Muscle of leg (tissue), 11 donors: Measurements from ENCODE around the gene NOX3. TPM values are rescaled to one million over a fixed set of nuclear protein-coding genes. Genes with fewer than 3 reads are reported as not detected.
A peak's percentile ranks its signal among the peaks of the same experiment; 100 is the strongest.

Experiments
- DNase-seq: peaks from one replicate; pipeline ENCODE4 v3.0.0; 2013
- H3K27ac ChIP-seq: one replicate; pipeline ENCODE4 v1.5.1; 2013; ENCODE audit warnings: mild to moderate bottlenecking, low read length, control low read depth
- H3K27me3 ChIP-seq: one replicate; pipeline ENCODE4 v1.6.1; 2013; ENCODE audit warnings: low read length; ENCODE audit not compliant: control insufficient read depth, insufficient read depth
- H3K36me3 ChIP-seq: one replicate; pipeline ENCODE4 v1.6.1; 2013; ENCODE audit warnings: low read length; ENCODE audit not compliant: control insufficient read depth, insufficient read depth
- H3K4me1 ChIP-seq: one replicate; pipeline ENCODE4 v1.6.1; 2013; ENCODE audit warnings: low read length; ENCODE audit not compliant: control insufficient read depth, insufficient read depth
- H3K4me3 ChIP-seq: one replicate; pipeline ENCODE4 v1.5.1; 2013; ENCODE audit warnings: low read length, control low read depth
- H3K9me3 ChIP-seq: replicated peaks from 2 replicates; pipeline ENCODE4 v1.6.1; 2013; ENCODE audit warnings: low read depth, low read length; ENCODE audit not compliant: control insufficient read depth
- WGBS: methylation state at CpG from one replicate; pipeline ENCODE4 v1.1.5; 2013; ENCODE audit warnings: missing lambda C conversion rate; ENCODE audit not compliant: insufficient coverage; 5-methylcytosine and 5-hydroxymethylcytosine counted together
- polyA plus RNA-seq, 8 donors: library from polyadenylated mRNA; unstranded; fragments of 120-200 nt; gene quantifications; one replicate each; pipeline versions ENCODE4 v1.2.1 to v1.2.3, GENCODE V29; 2013; ENCODE audit warnings: inconsistent platforms in 1 of 8, low replicate concordance in 1 of 8; ENCODE audit not compliant: insufficient read length in 8 of 8, insufficient read depth in 1 of 8
- total RNA-seq: library from RNA; stranded (reverse); fragments of 120-200 nt; gene quantifications from one replicate; pipeline ENCODE4 v1.2.4, GENCODE V29; 2013

NOX3 gene
- total and polyA plus RNA-seq, 9 donors = not detected

DNA sequence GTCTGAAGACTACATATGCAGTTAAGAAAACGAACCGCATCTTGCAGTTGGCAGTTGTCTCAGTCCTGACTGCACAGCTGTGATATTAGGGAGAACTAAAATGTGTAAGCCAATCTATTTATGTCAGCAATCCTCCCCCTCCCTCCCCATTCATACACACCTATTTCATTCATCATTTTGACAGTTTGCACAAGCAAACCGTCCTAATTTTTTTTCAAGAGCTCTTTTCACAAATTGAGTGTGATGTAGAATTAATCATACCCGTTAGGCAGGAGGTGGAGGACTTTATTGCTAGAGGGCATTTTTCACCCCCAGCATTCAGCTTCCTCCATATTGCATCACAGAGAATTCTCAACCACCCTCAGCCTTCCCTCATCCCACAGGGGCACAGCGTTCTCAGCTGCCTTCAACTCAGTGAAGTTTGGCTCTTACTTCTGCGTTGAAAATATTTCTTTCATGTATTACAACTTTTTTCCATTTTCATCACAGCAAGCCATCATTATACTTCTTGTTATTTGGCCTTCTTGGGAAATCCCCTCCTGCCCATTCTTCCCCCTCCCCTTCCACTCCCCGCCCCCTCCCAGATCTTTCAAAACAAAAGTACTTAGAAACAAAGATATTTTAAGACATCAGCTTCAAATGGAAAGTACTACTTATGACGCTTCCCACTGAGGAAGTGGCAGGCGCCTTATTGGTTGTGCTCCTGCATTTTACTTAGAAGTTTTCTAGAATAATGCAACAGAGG, 37.5 kb downstream of the NOX3 start:
- DNase-seq = peak; percentile 66

DNA sequence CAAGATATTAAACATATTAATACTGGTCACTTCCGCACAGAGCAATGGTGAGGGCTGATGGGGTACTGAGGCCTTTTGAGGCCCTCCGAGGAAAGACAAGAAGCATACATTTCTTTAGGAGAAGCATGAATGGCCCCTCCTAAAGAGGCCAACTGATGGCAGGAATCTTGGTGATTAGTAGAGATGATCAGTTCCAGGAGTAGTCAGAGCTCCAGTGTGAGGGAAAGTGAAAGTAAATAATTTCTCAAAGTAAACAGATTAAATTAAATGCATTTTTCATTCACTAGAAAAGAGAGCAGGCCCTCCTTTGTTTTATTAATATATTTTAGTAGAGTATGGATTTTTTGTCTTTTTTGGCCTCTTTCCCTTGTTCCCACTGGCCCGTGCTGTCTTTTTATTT, 38.2 kb downstream of the NOX3 start:
- H3K4me3 ChIP-seq = no peak overlapping the region
- no peaks in the 10 kb centered on the region for H3K27me3 ChIP-seq
- H3K4me1 ChIP-seq = peaks cover 6% of the 10 kb centered on the region
- H3K9me3 ChIP-seq = no peaks in the 10 kb centered on the region
- H3K36me3 ChIP-seq = no peaks in the 10 kb centered on the region
- no peak for DNase-seq
- H3K27ac ChIP-seq = no peak overlapping the region
- 86% methylated on average over 1 of the region's 3 CpGs for WGBS

More for the DNA sequence above, 37.5 kb downstream of the NOX3 start:
- H3K4me1 ChIP-seq = peaks cover 6% of the 10 kb centered on the region
- no peaks in the 10 kb centered on the region for H3K27me3 ChIP-seq
- peak overlapping the region; percentile 65 for H3K27ac ChIP-seq
- 37% methylated on average over 2 of the region's 9 CpGs for WGBS
- H3K4me3 ChIP-seq = no peak overlapping the region
- H3K9me3 ChIP-seq = no peaks in the 10 kb centered on the region
- no peaks in the 10 kb centered on the region for H3K36me3 ChIP-seq

DNA sequence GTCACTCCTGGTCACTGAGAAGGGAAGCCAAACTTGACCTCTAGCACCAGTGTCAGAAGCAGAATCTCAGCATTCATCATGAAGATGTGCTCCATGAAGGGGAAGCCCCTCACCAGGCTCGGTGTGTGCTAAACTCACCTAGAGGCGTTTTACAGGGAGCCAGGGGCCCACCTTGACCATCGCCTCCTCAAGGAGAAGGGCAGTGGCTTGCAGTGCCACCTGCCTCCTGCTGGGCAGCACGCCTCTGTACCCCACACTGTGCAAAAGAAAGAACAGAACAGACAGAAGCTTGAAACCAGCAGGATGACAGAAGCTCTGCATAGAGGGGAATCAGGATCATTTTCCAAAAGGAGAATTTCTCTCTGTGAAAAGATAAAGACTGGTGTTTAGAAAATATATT, 39.7 kb downstream of the NOX3 start:
- Histone ChIP-seq H3K4me1 (peaks cover 6% of the 10 kb centered on the region), H3K27me3 (no peaks in the 10 kb centered on the region), H3K27ac (no peak overlapping the region), H3K36me3 (no peaks in the 10 kb centered on the region), H3K4me3 (no peak overlapping the region), H3K9me3 (no peaks in the 10 kb centered on the region)
- no peak for DNase-seq
- 84% methylated on average over 3 of the region's 4 CpGs for WGBS

DNA sequence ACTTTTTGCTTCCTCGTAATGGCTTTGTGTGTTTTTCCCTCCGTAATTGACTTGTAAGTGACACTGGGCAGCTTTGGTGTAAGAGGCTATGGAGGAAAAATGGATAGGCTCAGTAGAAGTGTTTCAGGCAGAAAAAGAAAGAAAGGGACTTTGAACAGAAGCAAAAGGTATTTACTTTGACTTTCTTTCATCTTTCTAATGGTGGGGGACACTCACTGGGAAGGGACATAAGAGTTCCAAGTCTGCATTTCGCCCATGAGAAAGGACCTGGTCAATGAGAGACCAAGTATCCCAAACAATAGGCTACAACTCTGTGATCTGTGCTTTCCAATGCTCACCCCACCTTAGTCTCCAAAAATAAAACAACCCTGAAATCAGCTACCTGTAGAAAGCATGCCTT, 41.6 kb downstream of the NOX3 start:
- Histone ChIP-seq H3K4me3 (no peak overlapping the region), H3K27me3 (no peaks in the 10 kb centered on the region), H3K4me1 (peaks cover 6% of the 10 kb centered on the region), H3K9me3 (no peaks in the 10 kb centered on the region), H3K36me3 (no peaks in the 10 kb centered on the region), H3K27ac (no peak overlapping the region)
- no peak for DNase-seq
- 50% methylated on average over 2 of the region's 3 CpGs for WGBS

DNA sequence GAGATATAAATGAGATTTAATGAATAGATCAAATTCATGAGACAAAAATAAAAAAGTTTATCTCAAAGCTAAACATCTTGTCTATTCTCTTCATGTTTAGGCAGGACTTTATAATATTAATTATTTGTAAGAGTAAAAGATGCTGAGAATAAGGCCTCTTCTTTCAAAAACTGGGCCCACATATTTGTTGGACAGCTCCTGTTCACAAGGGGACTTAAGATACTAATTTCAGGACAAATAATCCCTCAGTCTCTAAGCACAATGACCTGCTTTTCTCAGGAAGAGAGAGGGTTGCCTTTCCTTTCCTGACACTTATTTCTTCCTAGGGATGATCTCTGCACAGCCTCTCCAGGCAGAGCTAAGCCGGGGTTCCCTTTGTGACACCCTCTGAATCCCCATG, 43.3 kb downstream of the NOX3 start:
- no peaks in the 10 kb centered on the region for H3K9me3 ChIP-seq
- H3K27ac ChIP-seq = no peak overlapping the region
- no peak overlapping the region for H3K4me3 ChIP-seq
- no peaks in the 10 kb centered on the region for H3K4me1 ChIP-seq
- H3K27me3 ChIP-seq = no peaks in the 10 kb centered on the region
- no peaks in the 10 kb centered on the region for H3K36me3 ChIP-seq
- peak; percentile 16 for DNase-seq
- WGBS = no CpG with 5 or more reads among the region's 1 CpG

DNA sequence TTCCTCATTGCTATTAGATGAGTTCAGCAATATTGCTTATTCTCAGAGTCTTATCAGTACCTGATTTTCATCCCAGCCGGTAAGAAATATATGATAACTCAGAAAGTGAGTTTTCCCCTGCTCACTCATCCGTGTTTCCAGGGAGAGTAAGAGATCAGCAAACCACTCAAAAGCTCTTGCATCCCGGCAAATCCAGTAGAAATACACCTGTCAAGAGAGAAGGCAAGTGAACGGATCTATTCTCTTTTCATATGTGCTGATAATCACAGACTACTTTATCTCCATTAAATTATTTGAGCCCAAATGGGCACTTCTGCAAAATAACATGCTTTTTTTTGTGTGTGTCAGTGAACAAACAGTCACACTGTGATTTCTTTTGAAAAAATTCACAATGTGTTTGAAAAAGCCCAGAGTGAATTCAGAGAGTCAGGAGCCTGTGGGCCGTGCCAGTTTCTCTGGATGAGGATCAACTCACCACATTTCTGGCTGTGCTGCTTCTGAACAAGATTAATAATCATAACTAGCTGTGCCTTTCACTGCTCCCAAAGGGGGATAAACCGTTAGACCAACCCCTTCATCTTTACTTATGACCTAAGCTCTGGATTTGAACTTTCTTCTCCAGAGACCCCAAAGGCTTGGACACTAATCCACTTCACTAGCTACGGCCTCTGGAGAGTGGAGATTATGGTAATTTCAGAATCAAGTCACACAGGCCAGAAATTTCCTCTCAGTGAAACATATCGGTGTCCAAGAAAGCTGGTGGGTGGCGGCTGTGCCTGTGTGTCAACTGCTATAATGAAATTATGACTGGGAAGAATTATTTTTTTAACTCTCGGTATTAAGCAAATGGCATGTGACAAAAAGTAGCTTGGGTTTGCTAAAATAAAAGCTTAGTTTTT, 44.2 kb downstream of the NOX3 start:
- 32% methylated on average over 4 of the region's 10 CpGs for WGBS
- no peak for DNase-seq
- H3K27ac ChIP-seq = no peak overlapping the region

DNA sequence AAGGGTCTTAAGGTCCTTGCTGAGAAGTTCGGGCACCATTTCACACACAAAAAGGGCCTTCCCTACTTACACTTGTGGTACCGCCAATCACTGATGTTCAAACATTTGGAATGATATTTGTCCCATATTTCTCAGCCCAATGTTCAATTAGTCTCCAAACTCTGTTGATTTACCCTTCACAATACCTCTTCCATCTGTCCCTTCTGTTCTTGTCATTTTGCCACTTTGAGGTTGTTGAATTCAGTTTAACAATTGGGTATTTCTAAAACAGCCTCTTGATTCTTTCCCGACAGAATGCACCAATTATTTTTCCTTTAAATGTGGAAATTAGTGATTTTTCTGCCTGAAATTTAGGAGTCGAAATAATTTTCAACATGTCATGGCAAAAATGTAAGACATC, 46.2 kb downstream of the NOX3 start:
- peaks cover 2% of the 10 kb centered on the region for H3K27me3 ChIP-seq
- WGBS = 100% methylated on average over 1 of the region's 4 CpGs
- H3K36me3 ChIP-seq = no peaks in the 10 kb centered on the region
- no peaks in the 10 kb centered on the region for H3K9me3 ChIP-seq
- no peak overlapping the region for H3K4me3 ChIP-seq
- no peak for DNase-seq
- H3K27ac ChIP-seq = no peak overlapping the region
- no peaks in the 10 kb centered on the region for H3K4me1 ChIP-seq

More for the DNA sequence above, 44.2 kb downstream of the NOX3 start:
- H3K36me3 ChIP-seq = no peaks in the 10 kb centered on the region
- no peak overlapping the region for H3K4me3 ChIP-seq
- no peaks in the 10 kb centered on the region for H3K9me3 ChIP-seq
- H3K4me1 ChIP-seq = no peaks in the 10 kb centered on the region
- H3K27me3 ChIP-seq = no peaks in the 10 kb centered on the region

DNA sequence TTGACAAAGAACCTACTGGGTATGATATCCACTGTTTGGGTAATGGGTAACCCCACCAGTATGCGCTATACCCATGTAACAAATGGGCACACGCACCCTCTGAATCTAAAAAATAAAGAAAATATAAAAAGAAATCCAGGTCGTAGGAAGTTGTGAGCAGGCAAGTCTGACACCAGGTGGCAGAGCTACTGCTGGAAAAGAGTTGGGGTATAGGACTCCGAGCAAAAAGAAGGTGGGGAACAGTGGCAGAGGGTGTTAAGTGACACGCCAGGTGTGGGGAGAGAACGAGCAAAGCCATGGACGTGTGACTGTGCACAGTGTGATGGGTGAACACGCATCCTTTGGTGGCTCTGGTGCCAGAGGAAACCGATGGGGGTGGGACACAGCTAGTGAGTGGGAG, 46.7 kb downstream of the NOX3 start:
- Histone ChIP-seq H3K27me3 (peaks cover 2% of the 10 kb centered on the region), H3K36me3 (no peaks in the 10 kb centered on the region), H3K9me3 (no peaks in the 10 kb centered on the region), H3K4me3 (no peak overlapping the region), H3K4me1 (no peaks in the 10 kb centered on the region), H3K27ac (no peak overlapping the region)
- no peak for DNase-seq
- WGBS = 61% methylated on average over 5 of the region's 9 CpGs

DNA sequence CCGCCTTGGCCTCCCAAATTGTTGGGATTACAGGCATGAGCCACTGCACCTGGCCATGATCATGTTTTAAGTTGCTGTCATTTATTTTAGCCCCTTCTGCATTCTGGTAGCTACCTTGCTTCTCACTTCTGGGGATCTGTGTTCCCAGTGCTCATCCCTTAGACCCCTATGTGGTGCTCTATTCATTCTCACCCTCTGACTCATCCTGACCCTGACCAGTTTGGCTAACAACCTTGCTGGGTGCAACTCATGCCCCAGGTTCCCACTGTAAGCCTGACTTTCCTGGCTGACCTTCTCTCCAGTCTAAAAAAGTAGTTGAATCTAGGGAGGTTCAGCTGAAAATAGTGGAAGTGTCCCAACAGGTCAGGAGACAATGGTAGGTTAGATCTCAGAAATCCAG, 47.4 kb downstream of the NOX3 start:
- H3K4me3 ChIP-seq = no peak overlapping the region
- H3K36me3 ChIP-seq = no peaks in the 10 kb centered on the region
- H3K4me1 ChIP-seq = no peaks in the 10 kb centered on the region
- no peak overlapping the region for H3K27ac ChIP-seq
- 87% methylated on average over 1 of the region's 1 CpG for WGBS
- DNase-seq = no peak
- peaks cover 2% of the 10 kb centered on the region for H3K27me3 ChIP-seq
- no peaks in the 10 kb centered on the region for H3K9me3 ChIP-seq

DNA sequence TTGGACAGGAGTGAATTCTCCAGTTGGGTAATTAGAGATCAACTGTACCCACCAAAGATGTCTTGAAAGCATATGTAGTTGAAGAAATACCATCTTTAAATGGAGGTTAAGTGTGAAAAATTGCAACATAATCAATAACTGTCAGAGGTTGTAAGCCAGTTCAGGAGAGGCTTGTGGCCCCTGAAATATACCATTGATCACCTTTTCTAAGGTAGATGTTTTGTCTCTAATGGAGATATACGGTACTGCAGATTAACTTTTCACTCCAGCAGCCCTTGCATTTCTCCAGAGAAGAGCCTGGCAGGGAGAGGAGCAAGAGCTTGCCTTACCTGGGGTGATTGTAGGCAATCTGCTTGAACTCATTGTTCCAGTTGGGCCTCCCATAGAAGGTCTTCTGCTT, 48.8 kb downstream of the NOX3 start:
- peaks cover 2% of the 10 kb centered on the region for H3K27me3 ChIP-seq
- H3K27ac ChIP-seq = no peak overlapping the region
- DNase-seq = no peak
- WGBS = no CpG with 5 or more reads among the region's 1 CpG
- H3K4me3 ChIP-seq = no peak overlapping the region
- H3K4me1 ChIP-seq = no peaks in the 10 kb centered on the region
- no peaks in the 10 kb centered on the region for H3K9me3 ChIP-seq
- no peaks in the 10 kb centered on the region for H3K36me3 ChIP-seq
